Fibroblast of skin of scalp (primary cell): ENCODE data around the gene LGALS13.
A peak's percentile ranks its signal among the peaks of the same experiment; 100 is the strongest.
"Not testable (repeated sequence)": the region's sequence is repeated elsewhere in the genome, so short reads cannot be mapped to it uniquely, and the experiment has no call there.

ENCODE experiments used
- DNase-seq: peaks from one replicate; pipeline ENCODE4 v3.0.0-alpha.2; 2013

Gene LGALS13

DNA sequence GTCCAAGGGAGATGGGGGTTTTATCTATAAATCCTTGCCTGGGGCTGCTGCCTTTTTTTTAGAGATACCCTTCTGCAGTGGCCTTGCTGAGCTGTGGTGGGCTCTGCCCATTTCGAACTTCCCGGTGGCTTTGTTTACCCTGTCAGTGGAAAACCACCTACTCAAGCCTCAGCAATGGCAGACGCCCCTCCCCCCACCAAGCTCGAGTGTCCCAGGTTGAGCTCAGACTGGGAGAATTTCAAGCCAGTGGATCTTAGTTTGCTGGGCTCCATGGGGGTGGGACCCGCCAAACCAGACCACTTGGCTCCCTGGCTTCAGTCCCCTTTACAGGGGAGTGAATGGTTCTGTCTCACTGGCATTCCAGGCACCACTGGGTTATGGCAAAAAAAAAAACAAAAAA is 21.6 kb downstream of the LGALS13 start:
- no peak for DNase-seq

DNA sequence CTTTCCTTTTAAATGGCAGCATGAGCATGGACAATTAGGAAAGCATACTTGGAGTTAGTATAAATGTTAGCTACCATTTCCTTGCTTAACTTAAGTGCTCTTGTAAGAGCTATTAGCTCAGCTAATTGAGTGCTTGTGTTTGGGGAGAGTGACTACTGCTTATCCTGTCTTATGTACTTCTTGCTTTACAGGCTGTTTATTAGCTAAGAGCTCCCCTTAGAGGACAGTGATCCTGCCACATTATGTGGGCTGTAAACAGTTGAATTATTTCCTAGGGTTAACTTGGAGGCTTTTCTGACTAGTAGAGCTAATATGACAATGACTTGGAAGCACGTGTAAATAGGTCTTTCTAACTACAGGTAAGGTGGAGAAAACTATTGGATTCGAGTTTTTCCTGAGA is 25.3 kb downstream of the LGALS13 start:
- not testable (repeated sequence) for DNase-seq

DNA sequence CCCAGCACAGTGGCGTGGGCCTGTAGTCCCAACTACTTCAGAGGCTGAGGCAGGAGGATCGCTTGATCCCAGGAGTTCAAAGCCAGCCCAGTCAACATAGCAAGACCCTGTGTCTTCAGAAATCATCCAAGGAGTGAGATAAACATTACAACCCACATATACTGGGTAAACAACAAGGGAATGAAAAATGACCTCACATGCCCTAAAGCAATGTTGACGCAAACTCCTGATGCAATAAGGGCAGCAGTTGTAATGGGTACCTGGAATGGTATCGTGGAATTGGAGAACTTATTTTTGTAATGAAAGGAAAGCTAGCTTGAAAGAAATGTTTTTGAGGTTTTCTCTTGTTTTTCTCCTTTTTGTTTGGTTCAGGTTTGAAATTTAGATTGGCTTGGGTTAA is 28.9 kb downstream of the LGALS13 start:
- DNase-seq: no peak

DNA sequence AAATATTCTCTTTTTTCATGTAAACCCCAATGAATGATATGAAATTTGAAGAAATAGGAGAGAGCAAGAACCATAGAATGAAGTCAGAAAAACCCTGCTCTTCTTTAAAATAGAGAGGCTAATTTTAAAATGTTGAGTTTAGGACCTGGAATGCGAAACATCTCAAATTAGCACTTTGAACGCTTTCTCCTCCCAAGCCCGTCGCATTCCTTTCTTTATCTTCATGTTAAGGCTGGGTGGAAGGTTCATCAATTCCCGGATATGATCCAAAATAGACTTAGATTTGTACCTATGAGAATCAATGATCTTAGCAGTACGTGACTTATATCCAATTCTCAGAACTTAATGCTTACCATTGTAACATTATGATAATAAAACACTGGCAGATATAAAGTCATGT is 29.3 kb downstream of the LGALS13 start:
- DNase-seq: no peak

DNA sequence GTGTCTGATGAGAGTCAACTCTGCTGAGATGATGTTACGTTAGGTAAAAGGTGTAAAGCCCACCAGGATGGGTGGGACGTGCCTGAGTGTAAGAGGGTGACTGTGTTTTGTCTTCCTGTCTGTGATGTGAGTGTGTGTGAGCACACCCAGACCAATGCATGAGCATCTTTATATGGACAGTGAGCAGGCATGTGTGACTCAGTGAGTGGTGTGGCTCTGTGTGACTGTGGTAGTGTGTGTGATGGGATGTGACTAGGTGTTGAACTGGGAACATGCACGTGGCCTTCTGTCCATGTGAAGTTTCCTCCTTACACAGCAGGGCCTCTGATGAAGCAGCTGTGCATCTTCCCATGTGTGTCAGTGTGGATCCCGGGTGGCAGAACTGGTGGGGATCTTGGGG is 35.6 kb downstream of the LGALS13 start:
- DNase-seq: no peak

DNA sequence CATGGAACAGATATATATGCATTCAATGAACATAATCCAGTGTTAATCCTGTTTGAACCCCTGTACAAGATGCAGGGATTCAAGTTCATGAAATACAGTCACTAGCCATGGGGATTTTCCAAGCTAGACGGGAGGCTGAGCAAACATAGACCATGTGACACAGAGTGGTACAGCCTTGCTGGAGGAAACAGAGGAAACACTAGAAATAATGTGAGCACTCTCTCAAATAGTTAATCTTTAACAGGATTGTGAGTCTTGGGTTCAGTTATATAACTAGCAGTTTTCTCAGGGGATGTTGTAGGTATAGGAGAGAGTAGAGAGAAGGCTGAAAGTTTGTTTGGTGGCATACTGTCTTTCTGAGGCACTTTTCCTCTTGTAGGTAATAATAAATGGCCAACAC is 39.4 kb downstream of the LGALS13 start:
- DNase-seq: no peak

DNA sequence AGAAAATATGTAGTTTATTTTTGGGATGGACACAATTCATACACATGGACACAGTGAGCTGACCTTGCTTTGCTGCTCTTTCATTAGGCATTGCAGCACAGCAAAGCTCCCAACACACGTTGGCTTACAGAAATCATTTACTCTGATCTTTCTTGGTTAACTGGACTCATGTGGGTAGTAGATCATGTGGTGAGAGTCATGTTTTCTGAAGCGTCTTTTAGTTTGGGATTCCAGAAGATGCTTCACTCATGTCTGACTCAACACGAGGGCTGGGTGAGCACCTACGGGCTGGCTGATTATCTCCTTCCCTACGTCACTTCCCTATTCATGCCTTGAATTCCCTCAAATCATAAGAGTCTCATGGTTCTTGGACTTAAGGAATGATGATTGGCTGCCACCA is 41.3 kb downstream of the LGALS13 start:
- DNase-seq: no peak

DNA sequence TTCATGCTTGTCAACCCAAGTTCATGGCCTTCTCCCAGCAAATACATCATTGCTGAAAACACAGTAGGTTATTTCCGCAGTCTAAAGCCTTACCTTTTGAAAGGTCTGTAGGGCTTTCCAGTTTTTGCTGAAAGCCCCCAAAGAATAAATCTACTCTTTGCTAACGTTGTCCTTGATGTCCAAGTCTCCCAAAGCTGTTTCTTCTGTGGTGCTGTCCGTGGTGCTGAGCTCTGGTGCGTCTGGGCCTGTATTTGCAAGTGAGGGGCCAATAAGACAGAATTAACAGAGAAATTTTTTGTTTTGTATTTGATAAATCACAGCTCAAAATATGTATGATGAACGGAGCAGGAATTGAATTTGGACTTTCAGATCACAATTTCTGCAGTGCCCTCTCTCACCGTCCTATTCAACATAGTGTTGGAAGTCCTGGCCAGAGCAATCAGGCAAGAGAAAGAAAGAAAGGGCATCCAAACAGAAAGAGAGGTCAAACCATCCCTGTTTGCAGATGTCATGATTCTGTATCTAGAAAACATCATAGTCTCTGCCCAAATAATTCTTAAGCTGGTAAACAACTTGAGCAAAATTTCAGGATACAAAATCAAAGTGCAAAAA is 43.6 kb downstream of the LGALS13 start:
- DNase-seq: peak; percentile 13

DNA sequence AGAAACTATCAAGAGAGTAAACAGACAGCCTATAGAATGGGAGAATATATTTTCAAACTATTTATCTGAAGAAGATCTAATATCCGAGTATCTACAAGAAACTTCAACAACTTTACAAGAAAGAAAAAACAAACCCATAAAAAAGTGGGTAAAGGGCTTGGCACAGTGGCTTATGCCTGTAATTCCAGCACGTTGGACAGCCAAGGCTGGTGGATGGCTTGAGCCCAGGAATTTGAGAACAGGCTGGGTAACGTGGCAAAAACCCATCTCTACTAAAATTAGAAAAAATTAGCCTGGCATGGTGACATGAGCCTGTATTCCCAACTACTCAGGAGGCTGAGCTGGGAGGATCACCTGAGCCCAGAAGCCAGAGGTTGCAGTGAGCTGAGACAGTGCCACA is 45.6 kb downstream of the LGALS13 start:
- no peak for DNase-seq

DNA sequence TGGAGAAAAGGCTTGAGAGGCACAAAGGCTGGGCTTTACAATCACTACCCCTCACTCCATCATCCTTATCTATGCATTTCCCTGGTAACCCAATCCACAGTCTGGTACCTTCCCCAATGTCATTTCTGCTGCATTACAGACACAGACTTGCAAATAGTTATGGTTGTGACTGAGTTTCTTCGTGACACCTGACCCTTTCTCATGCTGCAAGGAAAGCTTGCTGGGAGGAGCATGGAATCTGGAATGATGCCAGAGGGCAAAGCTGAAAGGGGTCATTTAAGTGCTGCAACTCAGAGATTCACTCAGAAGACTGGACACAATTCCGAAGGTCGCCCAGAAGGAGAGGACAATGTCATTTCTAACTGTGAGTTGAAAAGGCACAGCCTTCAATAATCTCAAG is 53.3 kb downstream of the LGALS13 start, which contains the start of gene LGALS16:
LGALS16 (plus strand) TSS at position 301 of the 400 bp plus-strand sequence; CDS start at position 350, 49 bp downstream.
- no peak for DNase-seq
